CD8-positive, alpha-beta memory T cell (primary cell): ENCODE results near the gene PRR20G. TPM values are rescaled to one million over a fixed set of nuclear protein-coding genes. Genes with fewer than 3 reads are reported as not detected.
A peak's percentile ranks its signal among the peaks of the same experiment; 100 is the strongest.
"Not testable (repeated sequence)": the region's sequence is repeated elsewhere in the genome, so short reads cannot be mapped to it uniquely, and the experiment has no call there.

Experiments
- CTCF ChIA-PET: fragments of 350-600 bp; sonication (Branson Sonifier 250); formaldehyde crosslinking; loops from one replicate; lab custom pipeline; 2021; ENCODE audit warnings: antibody characterized with exemption; lab: Charles Lee
- POLR2A ChIA-PET: fragments of 350-600 bp; sonication (Branson Sonifier 250); formaldehyde crosslinking; loops from one replicate; lab custom pipeline; 2021; ENCODE audit warnings: antibody characterized with exemption; lab: Charles Lee
- DNase-seq, 5 donors: peaks; one replicate each; pipeline versions ENCODE4 v3.0.0 to v3.0.0-alpha.2; 2020 to 2022; ENCODE audit warnings: mixed read lengths in 1 of 5
- H3K27ac ChIP-seq: one replicate; pipeline ENCODE4 v1.7.0; 2013; ENCODE audit warnings: low read depth, mild to moderate bottlenecking, low read length, moderate library complexity
- H3K27me3 ChIP-seq: 2 replicates; pipeline ENCODE4 v1.7.0; 2013; ENCODE audit warnings: low read length, mild to moderate bottlenecking; ENCODE audit not compliant: insufficient read depth, poor library complexity, severe bottlenecking
- H3K36me3 ChIP-seq: 2 replicates; pipeline ENCODE4 v1.7.0; 2013; ENCODE audit warnings: mild to moderate bottlenecking, low read length, moderate library complexity; ENCODE audit not compliant: insufficient read depth
- H3K4me1 ChIP-seq: 2 replicates; pipeline ENCODE4 v1.7.0; 2013; ENCODE audit warnings: mild to moderate bottlenecking, low read length, moderate library complexity; ENCODE audit not compliant: insufficient read depth
- H3K4me3 ChIP-seq: 2 replicates; pipeline ENCODE4 v1.7.0; 2013; ENCODE audit warnings: mild to moderate bottlenecking, low read length
- H3K9me3 ChIP-seq: 2 replicates; pipeline ENCODE4 v1.7.0; 2013; ENCODE audit warnings: mild to moderate bottlenecking, low read length
- H3K27ac Mint-ChIP-seq, 8 donors: one replicate each; pipeline ENCODE4 v1.8.0; 2020 to 2021; ENCODE audit warnings: mixed read lengths in 8 of 8, mild to moderate bottlenecking in 6 of 8, inconsistent platforms in 3 of 8, moderate library complexity in 3 of 8
- H3K27me3 Mint-ChIP-seq, 2 donors: one replicate each; pipeline ENCODE4 v1.8.0; 2020 to 2021; ENCODE audit warnings: mixed read lengths in 2 of 2, mild to moderate bottlenecking in 1 of 2, moderate library complexity in 1 of 2
- H3K36me3 Mint-ChIP-seq, 3 donors: one replicate each; pipeline ENCODE4 v1.8.0; 2020 to 2021; ENCODE audit warnings: mixed read lengths in 3 of 3, inconsistent platforms in 1 of 3, mild to moderate bottlenecking in 1 of 3
- H3K4me1 Mint-ChIP-seq, 3 donors: one replicate each; pipeline ENCODE4 v1.8.0; 2020 to 2021; ENCODE audit warnings: mixed read lengths in 3 of 3, inconsistent platforms in 1 of 3, mild to moderate bottlenecking in 1 of 3
- H3K4me3 Mint-ChIP-seq, 7 donors: one replicate each; pipeline ENCODE4 v1.8.0; 2020 to 2021; ENCODE audit warnings: mixed read lengths in 7 of 7, mild to moderate bottlenecking in 6 of 7, moderate library complexity in 4 of 7, inconsistent platforms in 2 of 7
- H3K9me3 Mint-ChIP-seq, 5 donors: one replicate each; pipeline ENCODE4 v1.8.0; 2020 to 2022; ENCODE audit warnings: mixed read lengths in 5 of 5, mild to moderate bottlenecking in 3 of 5, moderate library complexity in 2 of 5, inconsistent platforms in 1 of 5
- polyA plus RNA-seq: library from polyadenylated mRNA; unstranded; fragments of 300-500 nt; fragmentation: Illumina TruSeq; gene quantifications from one replicate; pipeline ENCODE4 v1.2.3, GENCODE V29; 2021
- total RNA-seq, 2 experiments: library from RNA; stranded (reverse); gene quantifications; one replicate each; pipeline ENCODE4 v1.2.3, GENCODE V29; 2021

The PRR20G gene
- total and polyA plus RNA-seq, 3 experiments from 2014 or later = not detected

GRCh38 chr3:127296166-127296565 lies 8.3 kb upstream of the PRR20G start:
- Histone ChIP-seq H3K27ac (no peak overlapping the region), H3K9me3 (no peaks in the 10 kb centered on the region), H3K4me1 (no peaks in the 10 kb centered on the region), H3K4me3 (no peak overlapping the region), H3K36me3 (no peaks in the 10 kb centered on the region), H3K27me3 (no peaks in the 10 kb centered on the region)
- DNase-seq = no peak
- Mint-ChIP-seq H3K4me3 (no peak overlapping the region), H3K36me3 (no peaks in the 10 kb centered on the region), H3K27ac (no peak overlapping the region), H3K9me3 (peaks cover 0 to 5% (median 0%) of the 10 kb centered on the region in 5 donors), H3K27me3 (peaks cover 9 to 19% of the 10 kb centered on the region in 2 donors), H3K4me1 (no peaks in the 10 kb centered on the region)
- CTCF ChIA-PET = no interaction called here
- POLR2A ChIA-PET = no interaction called here

DNA sequence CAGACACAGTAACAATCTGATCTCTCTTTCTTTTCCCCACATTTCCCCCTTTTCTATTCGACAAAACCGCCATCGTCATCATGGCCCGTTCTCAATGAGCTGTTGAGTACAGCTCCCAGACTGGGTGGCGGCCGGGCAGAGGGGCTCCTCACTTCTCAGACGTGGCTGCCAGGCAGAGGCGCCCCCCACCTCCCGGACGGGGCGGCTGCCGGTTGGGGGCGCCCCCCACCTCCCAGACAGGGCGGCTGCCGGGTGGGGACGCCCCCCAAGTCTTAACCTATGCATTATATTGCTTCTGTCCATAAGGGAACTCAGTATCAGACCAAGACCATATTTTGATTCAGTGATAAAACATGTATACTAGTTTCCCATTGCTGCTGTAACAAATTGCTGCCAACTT lies 5.8 kb upstream of the PRR20G start:
- H3K9me3 Mint-ChIP-seq, H3K27me3 ChIP-seq, DNase-seq, H3K4me1 Mint-ChIP-seq, H3K36me3 ChIP-seq, H3K27ac Mint-ChIP-seq, H3K4me1 ChIP-seq, CTCF ChIA-PET, H3K4me3 ChIP-seq, H3K36me3 Mint-ChIP-seq, H3K9me3 ChIP-seq, H3K27ac ChIP-seq, H3K4me3 Mint-ChIP-seq, POLR2A ChIA-PET: not testable (repeated sequence)
- peaks cover 9 to 19% of the 10 kb centered on the region in 2 donors for H3K27me3 Mint-ChIP-seq

GRCh38 chr3:127291611-127292010 lies 3.8 kb upstream of the PRR20G start:
- Histone ChIP-seq H3K27ac (no peak overlapping the region), H3K9me3 (no peaks in the 10 kb centered on the region), H3K4me3 (no peak overlapping the region), H3K27me3 (no peaks in the 10 kb centered on the region), H3K4me1 (no peaks in the 10 kb centered on the region), H3K36me3 (no peaks in the 10 kb centered on the region)
- Mint-ChIP-seq H3K9me3 (peaks cover 0 to 13% (median under 1%) of the 10 kb centered on the region in 5 donors), H3K27me3 (peaks cover 7 to 15% of the 10 kb centered on the region in 2 donors), H3K36me3 (no peaks in the 10 kb centered on the region), H3K27ac (no peak overlapping the region), H3K4me1 (no peaks in the 10 kb centered on the region), H3K4me3 (peak overlapping the region in 1 of 7 donors; percentile 27)
- ChIA-PET POLR2A (no interaction called here), CTCF (no interaction called here)
- DNase-seq = no peak

- H3K27ac Mint-ChIP-seq = no peak overlapping the region
- H3K4me3 Mint-ChIP-seq = no peak overlapping the region
- no peaks in the 10 kb centered on the region for H3K4me1 Mint-ChIP-seq
- H3K27ac ChIP-seq = no peak overlapping the region
- no peak overlapping the region for H3K4me3 ChIP-seq
- peaks cover 0 to 15% (median 2%) of the 10 kb centered on the region in 5 donors for H3K9me3 Mint-ChIP-seq
- CTCF ChIA-PET = no interaction called here
- H3K36me3 ChIP-seq = no peaks in the 10 kb centered on the region
- H3K9me3 ChIP-seq = no peaks in the 10 kb centered on the region
- H3K36me3 Mint-ChIP-seq = no peaks in the 10 kb centered on the region
- no peaks in the 10 kb centered on the region for H3K27me3 ChIP-seq
- peaks cover 9 to 12% of the 10 kb centered on the region in 2 donors for H3K27me3 Mint-ChIP-seq
- POLR2A ChIA-PET = no interaction called here
- H3K4me1 ChIP-seq = no peaks in the 10 kb centered on the region
- DNase-seq = no peak
Measured at GRCh38 chr3:127291114-127291513, 3.3 kb upstream of the PRR20G start.

DNA sequence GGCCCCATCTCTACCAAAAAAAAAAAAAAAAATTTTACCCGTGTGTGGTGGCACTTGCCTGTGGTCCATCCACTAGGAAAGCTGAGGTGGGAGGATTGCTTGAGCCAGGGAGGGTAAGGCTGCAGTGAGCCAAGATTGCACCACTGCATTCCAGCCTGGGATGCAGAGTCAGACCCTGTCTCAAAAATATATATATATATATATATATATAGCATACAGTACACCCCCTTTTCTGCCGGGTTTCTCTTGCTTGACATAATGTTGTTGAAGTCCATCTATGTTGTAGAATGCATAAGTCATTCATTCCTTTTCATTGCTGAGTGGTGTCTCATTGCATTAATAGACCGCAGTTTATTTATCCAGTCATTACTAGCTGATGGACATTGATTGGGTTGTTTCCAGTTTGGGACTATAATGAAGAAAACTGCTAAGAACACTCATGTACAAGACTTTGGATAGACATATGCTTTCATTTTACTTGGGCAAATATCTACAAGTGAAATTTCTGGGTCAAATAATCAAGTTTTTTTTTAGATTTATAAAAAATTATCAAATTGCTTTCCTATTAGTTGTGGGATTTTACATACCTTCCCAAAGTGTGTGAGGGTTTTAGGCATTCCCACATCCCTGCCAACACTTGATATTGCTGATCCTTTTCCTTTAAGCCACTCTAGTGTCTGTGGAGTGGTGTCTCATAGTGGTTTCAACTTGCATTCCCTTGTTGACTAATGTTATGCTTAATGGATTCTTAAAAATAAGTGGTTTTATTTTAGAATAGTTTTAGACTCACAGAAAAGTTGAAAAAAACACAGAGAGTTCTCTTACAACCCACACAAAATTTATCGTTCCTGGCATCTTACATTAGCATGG lies 2.1 kb upstream of the PRR20G start:
- Histone ChIP-seq H3K9me3 (no peaks in the 10 kb centered on the region), H3K4me1 (no peaks in the 10 kb centered on the region), H3K36me3 (no peaks in the 10 kb centered on the region), H3K27ac (no peak overlapping the region), H3K27me3 (no peaks in the 10 kb centered on the region), H3K4me3 (no peak overlapping the region)
- ChIA-PET POLR2A (no interaction called here), CTCF (no interaction called here)
- no peak for DNase-seq
- no peaks in the 10 kb centered on the region for H3K4me1 Mint-ChIP-seq
- H3K36me3 Mint-ChIP-seq = no peaks in the 10 kb centered on the region
- H3K9me3 Mint-ChIP-seq = peaks cover 0 to 18% (median 2%) of the 10 kb centered on the region in 5 donors
- H3K27me3 Mint-ChIP-seq = peaks cover 8 to 9% of the 10 kb centered on the region in 2 donors
- no peak overlapping the region for H3K4me3 Mint-ChIP-seq
- H3K27ac Mint-ChIP-seq = no peak overlapping the region

GRCh38 chr3:127288921-127289705 lies 1.3 kb upstream of the PRR20G start:
- no peaks in the 10 kb centered on the region for H3K4me1 ChIP-seq
- Mint-ChIP-seq H3K27me3 (peaks cover 3 to 8% of the 10 kb centered on the region in 2 donors), H3K4me1 (no peaks in the 10 kb centered on the region), H3K27ac (no peak overlapping the region), H3K36me3 (no peaks in the 10 kb centered on the region), H3K9me3 (peaks cover 0 to 18% (median 2%) of the 10 kb centered on the region in 5 donors), H3K4me3 (no peak overlapping the region)
- ChIA-PET POLR2A (no interaction called here), CTCF (no interaction called here)
- H3K27ac ChIP-seq = no peak overlapping the region
- no peaks in the 10 kb centered on the region for H3K27me3 ChIP-seq
- no peak overlapping the region for H3K4me3 ChIP-seq
- no peaks in the 10 kb centered on the region for H3K36me3 ChIP-seq
- no peaks in the 10 kb centered on the region for H3K9me3 ChIP-seq
- no peak for DNase-seq

- Mint-ChIP-seq H3K4me3 (no peak overlapping the region), H3K36me3 (no peaks in the 10 kb centered on the region), H3K27ac (no peak overlapping the region), H3K9me3 (peaks cover 0 to 18% (median 2%) of the 10 kb centered on the region in 5 donors), H3K27me3 (peaks cover 5 to 8% of the 10 kb centered on the region in 2 donors), H3K4me1 (no peaks in the 10 kb centered on the region)
- no peaks in the 10 kb centered on the region for H3K9me3 ChIP-seq
- no peaks in the 10 kb centered on the region for H3K27me3 ChIP-seq
- no peak overlapping the region for H3K27ac ChIP-seq
- ChIA-PET CTCF (no interaction called here), POLR2A (no interaction called here)
- H3K36me3 ChIP-seq = no peaks in the 10 kb centered on the region
- H3K4me1 ChIP-seq = no peaks in the 10 kb centered on the region
- DNase-seq = no peak
- H3K4me3 ChIP-seq = no peak overlapping the region
Measured at GRCh38 chr3:127288343-127288742, 497 bp upstream of the PRR20G start.

GRCh38 chr3:127286571-127287140 lies 1.2 kb downstream of the PRR20G start:
- Mint-ChIP-seq H3K4me1 (no peaks in the 10 kb centered on the region), H3K27ac (no peak overlapping the region), H3K4me3 (no peak overlapping the region), H3K9me3 (peaks cover 0 to 15% (median 2%) of the 10 kb centered on the region in 5 donors), H3K36me3 (no peaks in the 10 kb centered on the region), H3K27me3 (peaks cover 2 to 8% of the 10 kb centered on the region in 2 donors)
- ChIA-PET CTCF (no interaction called here), POLR2A (no interaction called here)
- Histone ChIP-seq H3K9me3 (no peaks in the 10 kb centered on the region), H3K4me3 (no peak overlapping the region), H3K36me3 (no peaks in the 10 kb centered on the region), H3K4me1 (no peaks in the 10 kb centered on the region), H3K27me3 (no peaks in the 10 kb centered on the region), H3K27ac (no peak overlapping the region)
- DNase-seq = no peak
